ENCODE measurements around the gene ADISSP. TPM values are rescaled to one million over a fixed set of nuclear protein-coding genes. Genes with fewer than 3 reads are reported as not detected.
A peak's percentile ranks its signal among the peaks of the same experiment; 100 is the strongest.

Gene ADISSP
- total and polyA plus RNA-seq, 2 of the 13 experiments (the other 11 are each of a cell fraction or from before 2014, with no cell fraction given), result 38.3 to 90.6 TPM

GRCh38 chr20:3797592-3798372 is 30.2 kb upstream of the ADISSP start (continued):
- TF ChIP-seq ZFP1 (CRISPR knock-in tag; IDR thresholded peaks at IDR 0.05) (no peak), ZNF761 (CRISPR knock-in tag; conservative IDR thresholded peaks at IDR 0.05) (no peak), SP2 (CRISPR knock-in tag; IDR thresholded peaks at IDR 0.05) (no peak), MEIS2 (CRISPR knock-in tag; IDR thresholded peaks at IDR 0.05) (peak; percentile 49; the same call in 1 of the 2 replicates), ZNF484 (CRISPR knock-in tag; IDR thresholded peaks at IDR 0.05; ENCODE audit: borderline replicate concordance, low read depth) (no peak), ZNF768 (CRISPR knock-in tag; IDR thresholded peaks at IDR 0.05) (no peak), RBM39 (IDR thresholded peaks at IDR 0.05; ENCODE audit: low read depth, low read length, poor library complexity, severe bottlenecking) (no peak), POLR2AphosphoS5 (IDR thresholded peaks at IDR 0.05; ENCODE audit: low read depth, low read length) (0 out of 2 replicates have a peak, but pooled peaks have one; percentile 29), GFI1 (CRISPR knock-in tag; IDR thresholded peaks at IDR 0.05; ENCODE audit: borderline replicate concordance) (no peak), MAX (IDR thresholded peaks at IDR 0.05) (0 out of 2 replicates have a peak, but pooled peaks have one; percentile 14), PLRG1 (conservative IDR thresholded peaks at IDR 0.05) (no peak), KLF15 (CRISPR knock-in tag; IDR thresholded peaks at IDR 0.05; ENCODE audit: borderline replicate concordance) (no peak), CHCHD3 (CRISPR knock-in tag; IDR thresholded peaks at IDR 0.05) (no peak), CEBPZ (IDR thresholded peaks at IDR 0.05; ENCODE audit: low read length) (no peak)
- TF ChIP-seq, protein P1, sequence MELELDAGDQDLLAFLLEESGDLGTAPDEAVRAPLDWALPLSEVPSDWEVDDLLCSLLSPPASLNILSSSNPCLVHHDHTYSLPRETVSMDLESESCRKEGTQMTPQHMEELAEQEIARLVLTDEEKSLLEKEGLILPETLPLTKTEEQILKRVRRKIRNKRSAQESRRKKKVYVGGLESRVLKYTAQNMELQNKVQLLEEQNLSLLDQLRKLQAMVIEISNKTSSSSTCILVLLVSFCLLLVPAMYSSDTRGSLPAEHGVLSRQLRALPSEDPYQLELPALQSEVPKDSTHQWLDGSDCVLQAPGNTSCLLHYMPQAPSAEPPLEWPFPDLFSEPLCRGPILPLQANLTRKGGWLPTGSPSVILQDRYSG (CRISPR knock-in tag; IDR thresholded peaks at IDR 0.05), result no peak
- TF ChIP-seq, protein P2, sequence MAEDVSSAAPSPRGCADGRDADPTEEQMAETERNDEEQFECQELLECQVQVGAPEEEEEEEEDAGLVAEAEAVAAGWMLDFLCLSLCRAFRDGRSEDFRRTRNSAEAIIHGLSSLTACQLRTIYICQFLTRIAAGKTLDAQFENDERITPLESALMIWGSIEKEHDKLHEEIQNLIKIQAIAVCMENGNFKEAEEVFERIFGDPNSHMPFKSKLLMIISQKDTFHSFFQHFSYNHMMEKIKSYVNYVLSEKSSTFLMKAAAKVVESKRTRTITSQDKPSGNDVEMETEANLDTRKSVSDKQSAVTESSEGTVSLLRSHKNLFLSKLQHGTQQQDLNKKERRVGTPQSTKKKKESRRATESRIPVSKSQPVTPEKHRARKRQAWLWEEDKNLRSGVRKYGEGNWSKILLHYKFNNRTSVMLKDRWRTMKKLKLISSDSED (CRISPR knock-in tag; IDR thresholded peaks at IDR 0.05), result no peak
- TF ChIP-seq, protein P3, sequence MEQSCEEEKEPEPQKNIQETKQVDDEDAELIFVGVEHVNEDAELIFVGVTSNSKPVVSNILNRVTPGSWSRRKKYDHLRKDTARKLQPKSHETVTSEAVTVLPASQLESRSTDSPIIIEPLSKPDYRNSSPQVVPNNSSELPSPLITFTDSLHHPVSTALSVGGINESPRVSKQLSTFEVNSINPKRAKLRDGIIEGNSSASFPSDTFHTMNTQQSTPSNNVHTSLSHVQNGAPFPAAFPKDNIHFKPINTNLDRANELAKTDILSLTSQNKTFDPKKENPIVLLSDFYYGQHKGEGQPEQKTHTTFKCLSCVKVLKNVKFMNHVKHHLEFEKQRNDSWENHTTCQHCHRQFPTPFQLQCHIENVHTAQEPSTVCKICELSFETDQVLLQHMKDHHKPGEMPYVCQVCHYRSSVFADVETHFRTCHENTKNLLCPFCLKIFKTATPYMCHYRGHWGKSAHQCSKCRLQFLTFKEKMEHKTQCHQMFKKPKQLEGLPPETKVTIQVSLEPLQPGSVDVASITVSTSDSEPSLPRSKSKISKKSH (CRISPR knock-in tag; IDR thresholded peaks at IDR 0.05; ENCODE audit: borderline replicate concordance), result peak; percentile 84; the same call in 1 of the 2 replicates
- TF ChIP-seq, protein P4, sequence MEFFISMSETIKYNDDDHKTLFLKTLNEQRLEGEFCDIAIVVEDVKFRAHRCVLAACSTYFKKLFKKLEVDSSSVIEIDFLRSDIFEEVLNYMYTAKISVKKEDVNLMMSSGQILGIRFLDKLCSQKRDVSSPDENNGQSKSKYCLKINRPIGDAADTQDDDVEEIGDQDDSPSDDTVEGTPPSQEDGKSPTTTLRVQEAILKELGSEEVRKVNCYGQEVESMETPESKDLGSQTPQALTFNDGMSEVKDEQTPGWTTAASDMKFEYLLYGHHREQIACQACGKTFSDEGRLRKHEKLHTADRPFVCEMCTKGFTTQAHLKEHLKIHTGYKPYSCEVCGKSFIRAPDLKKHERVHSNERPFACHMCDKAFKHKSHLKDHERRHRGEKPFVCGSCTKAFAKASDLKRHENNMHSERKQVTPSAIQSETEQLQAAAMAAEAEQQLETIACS (CRISPR knock-in tag; IDR thresholded peaks at IDR 0.05), result no peak

Measured in HepG2 (cell line).